Right forelimb (tissue), 1 donor: Measurements from ENCODE around the gene NCOA1.
A peak's percentile ranks its signal among the peaks of the same experiment; 100 is the strongest.
"Not testable (repeated sequence)": the region's sequence is repeated elsewhere in the genome, so short reads cannot be mapped to it uniquely, and the experiment has no call there.

Experiments used
- DNase-seq: peaks from one replicate; pipeline ENCODE4 v3.0.0-alpha.2; 2018

The NCOA1 gene

DNA sequence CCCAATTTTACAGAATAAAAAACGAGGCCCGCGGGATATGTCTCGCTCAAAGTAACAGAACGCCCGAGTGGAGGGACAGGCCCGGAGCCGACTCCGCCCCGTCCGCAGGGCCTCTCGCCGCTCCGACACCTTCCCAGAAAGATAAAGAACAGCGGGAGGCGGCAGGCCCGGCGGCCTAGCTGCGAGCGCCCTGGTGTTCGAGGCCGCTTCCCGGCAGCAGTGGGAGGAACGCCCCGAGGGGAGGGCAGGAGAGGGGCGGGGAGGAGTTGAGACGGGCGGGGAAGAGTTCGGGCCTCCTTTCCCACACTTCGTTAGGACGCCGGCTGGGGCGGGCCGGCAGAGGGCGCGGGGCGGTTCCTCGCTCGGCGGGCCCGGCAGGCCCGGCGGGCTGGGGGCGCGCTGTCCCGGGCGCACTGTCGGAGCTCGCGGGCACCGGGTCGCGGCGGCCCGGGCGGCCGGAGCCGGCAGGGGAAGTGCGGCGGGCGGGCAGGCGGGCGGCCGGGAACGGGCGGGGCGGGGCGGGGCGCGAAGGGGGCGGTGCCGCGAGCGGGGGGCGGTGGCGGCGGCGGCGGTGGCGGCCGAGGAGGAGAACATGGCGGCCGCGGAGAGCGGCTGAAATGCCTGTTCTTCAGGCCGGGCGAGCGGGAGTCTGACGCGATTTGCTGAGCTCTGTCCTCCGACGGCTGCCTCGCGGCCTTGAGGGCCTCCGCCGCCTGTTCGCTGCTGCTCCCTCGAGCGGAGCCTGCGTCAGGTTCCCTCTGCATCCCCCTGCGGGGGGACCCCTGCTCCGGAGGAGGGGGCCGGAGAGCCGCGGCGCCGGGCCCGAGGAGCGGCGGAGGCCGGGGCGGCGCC, at the start of gene NCOA1:
Gene NCOA1, plus strand, starts transcription at position 565 of the 852 bp plus-strand sequence. CDS start 167,424 bp downstream, outside the sequence.
- DNase-seq: peak; percentile 96

DNA sequence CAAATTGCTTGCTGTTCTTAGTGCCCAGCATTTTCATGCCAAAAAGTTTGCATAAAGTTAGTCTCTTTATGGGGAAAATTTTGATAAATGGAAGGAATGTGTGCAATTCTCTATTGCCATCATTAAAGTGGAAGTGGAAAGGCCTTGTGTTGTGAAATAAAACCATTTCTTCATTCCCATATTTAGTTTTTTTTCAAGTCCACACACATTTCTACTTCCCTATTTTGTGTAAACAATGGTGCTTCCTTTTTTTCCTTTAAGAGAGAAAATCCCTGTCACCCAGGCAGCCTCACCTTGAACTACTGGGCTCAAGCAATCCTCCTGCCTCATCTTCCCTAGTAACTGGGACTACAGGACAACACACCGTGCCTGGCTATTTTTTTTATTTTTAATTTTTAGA, 42.3 kb upstream of the NCOA1 start:
- no peak for DNase-seq

DNA sequence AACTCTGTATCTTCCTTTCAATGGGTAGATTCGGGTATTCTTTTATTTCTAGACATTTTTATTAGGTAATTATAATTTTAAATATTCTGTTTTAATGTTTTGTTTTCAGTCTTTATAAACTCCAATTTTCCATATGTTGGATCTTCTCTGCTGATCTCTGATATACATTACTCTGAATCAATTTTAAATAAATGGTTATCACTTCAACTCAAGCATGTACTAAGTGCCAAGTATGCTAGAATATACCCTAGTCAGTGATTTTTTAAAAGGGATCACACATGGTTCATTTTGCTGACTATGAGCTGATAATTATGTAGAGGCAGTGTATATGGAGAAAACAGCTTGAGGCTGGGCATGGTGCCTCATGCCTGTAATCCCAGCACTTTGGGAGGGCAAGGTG, 41.7 kb upstream of the NCOA1 start:
- DNase-seq: no peak

DNA sequence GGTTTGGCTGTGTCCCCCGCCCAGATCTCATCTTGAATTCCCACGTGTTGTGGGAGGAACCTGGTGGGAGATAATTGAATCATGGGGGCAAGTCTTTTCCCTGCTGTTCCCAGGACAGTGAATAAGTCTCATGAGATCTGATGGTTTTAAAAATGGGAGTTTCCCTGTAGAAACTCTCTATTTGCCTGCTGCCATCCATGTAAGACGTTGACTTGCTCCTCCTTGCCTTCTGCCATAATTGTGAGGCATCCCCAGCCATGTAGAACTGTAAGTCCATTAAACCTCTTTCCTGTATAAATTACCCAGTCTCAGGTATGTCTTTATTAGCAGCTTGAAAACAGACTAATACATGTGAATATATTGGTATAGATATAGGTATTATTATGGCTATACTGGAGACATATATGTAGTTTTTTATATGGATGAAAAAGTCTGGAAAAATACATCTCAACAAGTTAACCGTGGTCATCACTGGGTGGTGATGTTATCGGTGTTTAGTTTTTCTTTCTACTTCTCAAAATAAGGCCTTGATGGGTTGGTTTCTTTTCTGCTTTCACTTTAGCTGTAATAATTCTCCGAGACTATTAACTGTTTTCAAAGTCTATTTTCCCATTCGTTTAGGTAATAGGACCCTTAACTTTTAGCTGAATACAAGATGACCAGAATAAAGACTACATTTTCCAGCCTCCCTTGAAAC, 39.1 kb upstream of the NCOA1 start:
- no peak for DNase-seq

DNA sequence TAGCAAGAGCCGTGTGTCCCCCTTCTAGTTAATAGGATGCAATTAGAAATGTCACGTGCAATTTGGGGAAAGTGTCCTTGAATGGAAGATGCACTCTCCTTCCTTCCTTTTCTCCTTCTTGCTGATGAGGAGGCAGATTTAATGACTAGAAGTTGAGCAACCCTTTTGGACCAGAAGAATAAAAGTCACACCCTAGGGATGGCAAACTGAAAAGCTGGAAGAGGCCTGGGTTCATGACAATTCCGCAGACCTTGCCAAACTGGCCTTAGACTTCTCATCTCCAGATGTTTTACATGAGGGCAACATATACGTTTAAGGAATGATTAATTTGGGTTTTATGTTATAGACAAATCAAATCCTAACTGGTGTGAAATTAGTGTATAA, 38.6 kb upstream of the NCOA1 start:
- DNase-seq: no peak

DNA sequence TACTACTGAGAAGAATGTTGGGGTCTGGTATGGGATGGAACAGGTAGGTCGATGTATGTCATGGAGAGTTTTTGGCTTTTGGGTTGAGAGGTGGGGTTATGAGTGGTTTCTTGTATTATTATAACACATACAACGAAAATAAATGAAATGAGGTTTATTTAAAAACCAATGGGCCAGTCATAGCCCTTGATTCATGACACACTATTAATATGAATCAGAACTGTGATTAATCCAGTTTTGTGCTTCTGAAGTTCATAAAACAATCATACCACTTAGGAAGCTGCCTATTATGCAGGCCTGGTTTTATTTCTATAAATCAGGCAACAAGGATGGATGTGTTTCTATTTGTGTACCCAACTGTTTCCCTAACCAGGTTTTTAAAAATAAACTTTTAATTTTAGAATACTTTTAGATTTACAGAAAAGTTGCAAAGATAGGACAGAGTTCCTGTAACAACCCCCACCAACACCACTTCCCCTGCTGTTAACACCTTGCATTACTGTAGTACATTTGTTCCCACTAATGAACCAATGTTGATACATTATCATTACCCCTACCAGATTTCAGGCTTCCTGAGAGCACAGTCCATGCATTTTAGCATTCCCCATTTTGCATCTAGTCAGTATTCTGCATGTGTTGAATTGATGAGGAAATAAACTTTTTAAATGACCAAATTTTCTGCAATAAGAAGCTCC, 37.5 kb upstream of the NCOA1 start:
- no peak for DNase-seq

DNA sequence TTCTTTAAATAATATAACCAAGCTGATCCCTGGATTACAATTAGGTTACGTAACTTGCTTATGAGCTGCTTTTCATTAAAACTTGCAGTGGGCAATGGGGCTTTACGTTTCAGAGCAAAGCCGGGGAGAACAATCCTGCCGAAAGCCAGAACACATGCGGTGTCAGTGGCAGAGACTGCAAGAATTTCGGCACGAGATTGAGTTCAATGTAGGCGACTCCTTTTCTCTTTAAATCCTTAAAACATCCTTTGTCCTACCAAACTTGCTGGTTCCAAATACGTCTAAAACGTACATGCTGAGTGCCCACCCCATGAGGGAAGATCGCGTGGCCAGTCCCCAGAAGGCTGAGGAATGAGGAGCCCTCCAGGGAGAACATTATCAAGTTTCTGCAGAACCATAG, 36.8 kb upstream of the NCOA1 start:
- DNase-seq: peak; percentile 60

DNA sequence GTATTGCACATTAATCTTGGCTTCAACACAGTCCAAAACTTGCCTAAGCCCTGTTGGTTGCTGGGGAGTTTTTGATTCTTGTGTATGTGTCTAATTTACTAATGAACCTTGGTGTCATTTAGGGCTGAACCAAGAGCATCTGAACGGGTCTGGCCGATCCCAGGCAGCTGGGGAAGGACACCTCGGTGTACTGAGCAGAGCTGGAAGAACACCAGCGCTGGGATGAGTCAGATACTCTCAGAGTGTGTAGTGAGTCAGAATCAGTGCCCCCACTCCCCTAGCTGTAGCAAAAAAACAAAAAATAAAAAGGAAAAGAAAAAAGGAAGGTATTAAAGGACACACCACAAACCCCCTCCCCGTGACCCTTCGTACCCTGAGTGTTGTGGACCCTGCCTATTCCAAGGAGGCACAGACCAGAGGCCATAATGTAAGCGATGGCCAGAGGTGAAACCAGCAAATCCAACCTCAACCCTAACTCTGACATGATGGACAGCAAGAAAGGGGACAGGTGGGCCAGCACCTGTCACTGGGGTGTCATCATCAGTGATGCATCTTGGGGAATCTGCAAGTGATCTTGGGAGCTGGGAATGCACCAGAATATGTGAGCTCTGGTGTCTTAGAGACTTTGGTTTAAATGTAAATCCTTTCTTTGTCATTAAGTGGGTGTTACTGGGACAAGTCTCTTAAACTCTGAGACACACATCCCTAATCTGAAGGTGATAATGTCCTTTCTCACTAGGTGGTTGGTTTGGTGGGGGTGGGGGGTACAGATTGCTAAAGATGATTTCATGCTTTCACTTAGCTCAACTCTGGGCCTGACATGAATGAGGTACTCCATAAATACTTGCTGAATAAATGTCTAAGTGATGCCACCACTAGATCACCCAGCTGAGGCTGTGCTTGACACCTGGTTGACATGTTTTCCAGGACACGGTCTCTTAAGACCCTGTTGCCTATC, 34.2 kb upstream of the NCOA1 start:
- no peak for DNase-seq

DNA sequence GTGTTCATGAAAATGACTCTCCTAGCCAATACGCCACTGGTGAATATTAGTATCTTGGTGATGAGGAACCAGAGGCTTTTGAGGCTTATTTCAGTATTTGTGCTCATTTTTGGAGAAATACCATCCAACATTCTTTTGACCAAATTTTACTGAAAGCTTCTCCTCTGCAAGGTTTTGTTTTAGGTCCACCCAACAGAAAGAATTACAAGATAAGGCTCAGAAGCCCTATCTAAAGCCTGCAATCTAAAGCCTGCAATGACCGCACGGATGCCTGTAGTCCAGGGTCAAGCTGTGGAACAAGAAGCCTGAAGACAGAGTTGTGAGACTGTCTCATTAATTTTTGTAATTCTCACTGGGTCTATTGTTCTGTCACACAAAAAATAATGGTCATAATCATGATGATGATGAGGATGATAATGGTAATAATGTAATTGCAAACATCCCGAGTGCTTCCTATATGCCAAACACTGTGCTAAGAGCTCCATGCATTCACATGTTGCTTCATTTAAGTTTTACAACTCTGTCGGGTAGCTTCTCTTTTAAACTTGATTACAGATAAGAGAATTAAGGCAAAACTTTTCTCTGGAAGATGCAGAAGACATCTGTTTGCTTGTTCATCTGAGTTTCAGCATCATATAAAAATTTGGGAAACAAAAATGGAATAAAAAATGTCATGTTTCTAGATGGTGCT, 33.2 kb upstream of the NCOA1 start:
- DNase-seq: no peak

DNA sequence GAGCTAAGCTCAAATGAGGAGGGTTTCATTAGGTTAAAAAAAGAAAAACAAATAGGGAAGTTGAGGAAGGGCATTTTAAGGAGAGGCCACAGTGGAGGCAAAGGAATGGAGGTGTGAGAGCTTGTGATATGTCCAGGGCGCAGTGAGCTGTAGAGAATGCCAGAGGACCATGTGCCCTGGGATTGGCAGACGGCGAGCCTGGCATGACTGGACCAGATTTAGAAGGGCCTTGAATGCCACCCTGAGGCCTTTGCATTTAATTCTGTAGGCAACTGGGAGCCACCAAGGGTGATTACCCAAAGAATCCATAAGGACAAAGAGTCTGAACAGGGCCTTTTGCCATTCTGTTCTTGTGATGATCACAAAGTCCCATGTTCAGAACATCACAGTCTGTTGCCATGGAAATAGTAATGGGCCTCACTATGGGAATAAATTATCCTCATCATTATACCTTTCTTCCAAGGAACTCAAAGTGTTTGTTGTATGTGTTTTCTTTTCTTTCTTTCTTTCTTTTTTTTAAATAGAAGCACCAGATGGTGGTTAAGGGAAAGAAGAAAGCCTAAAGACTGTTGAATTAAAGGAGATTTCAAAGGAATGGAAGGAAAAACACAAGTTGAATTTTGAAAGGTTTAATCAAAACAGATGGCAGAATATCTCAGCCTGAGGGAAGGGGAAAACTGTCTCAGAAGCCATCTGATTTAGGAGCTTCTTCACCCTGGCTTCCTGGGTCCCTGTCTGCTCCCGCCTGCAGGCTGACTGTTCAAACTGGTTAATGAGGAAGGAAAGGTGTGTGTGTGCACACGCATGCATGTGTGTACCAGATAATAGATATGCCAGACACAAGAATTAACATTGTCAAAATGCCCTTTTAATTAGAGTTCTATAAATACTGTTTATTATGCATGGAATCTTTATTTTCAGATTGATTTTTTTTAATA, 31.6 kb upstream of the NCOA1 start:
- DNase-seq: no peak

DNA sequence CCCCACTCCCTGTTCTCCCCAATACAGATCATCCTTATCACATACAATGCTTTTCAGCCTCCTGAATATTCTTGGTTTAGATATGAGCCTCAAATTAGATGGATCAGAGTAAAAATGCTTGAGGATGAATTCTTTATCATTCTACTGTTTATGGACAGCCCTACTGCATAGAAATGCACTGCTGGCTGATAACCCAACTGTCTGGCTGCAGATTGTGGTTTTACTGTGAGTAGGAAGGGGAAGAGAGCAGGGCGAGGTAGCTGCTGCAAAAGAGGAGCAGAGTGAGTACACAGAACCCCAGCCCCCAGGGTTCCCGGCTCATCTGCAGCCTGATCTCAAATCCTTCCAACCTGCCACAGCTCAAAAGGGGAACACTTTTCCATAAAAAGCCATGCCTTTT, 29.4 kb upstream of the NCOA1 start:
- DNase-seq: no peak

DNA sequence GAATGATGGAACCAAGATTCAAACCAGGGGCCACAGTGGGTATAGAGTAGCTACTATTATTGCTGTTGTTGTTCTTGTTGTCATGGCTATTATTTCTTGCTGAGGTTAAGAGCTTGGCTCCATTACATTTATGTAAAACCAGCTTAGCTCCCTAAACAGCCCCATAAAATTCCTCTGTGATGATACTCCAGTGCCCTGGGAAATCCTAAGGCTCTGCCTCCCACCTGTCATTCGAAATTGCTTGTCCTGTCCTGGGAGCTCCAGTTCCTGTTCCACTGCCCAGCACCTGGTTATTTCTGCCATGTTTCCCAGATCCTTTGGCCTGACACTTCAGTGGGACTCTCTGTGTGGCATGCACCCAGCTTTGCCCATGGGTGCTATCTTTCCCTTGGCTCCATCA, 27.8 kb upstream of the NCOA1 start:
- DNase-seq: no peak

DNA sequence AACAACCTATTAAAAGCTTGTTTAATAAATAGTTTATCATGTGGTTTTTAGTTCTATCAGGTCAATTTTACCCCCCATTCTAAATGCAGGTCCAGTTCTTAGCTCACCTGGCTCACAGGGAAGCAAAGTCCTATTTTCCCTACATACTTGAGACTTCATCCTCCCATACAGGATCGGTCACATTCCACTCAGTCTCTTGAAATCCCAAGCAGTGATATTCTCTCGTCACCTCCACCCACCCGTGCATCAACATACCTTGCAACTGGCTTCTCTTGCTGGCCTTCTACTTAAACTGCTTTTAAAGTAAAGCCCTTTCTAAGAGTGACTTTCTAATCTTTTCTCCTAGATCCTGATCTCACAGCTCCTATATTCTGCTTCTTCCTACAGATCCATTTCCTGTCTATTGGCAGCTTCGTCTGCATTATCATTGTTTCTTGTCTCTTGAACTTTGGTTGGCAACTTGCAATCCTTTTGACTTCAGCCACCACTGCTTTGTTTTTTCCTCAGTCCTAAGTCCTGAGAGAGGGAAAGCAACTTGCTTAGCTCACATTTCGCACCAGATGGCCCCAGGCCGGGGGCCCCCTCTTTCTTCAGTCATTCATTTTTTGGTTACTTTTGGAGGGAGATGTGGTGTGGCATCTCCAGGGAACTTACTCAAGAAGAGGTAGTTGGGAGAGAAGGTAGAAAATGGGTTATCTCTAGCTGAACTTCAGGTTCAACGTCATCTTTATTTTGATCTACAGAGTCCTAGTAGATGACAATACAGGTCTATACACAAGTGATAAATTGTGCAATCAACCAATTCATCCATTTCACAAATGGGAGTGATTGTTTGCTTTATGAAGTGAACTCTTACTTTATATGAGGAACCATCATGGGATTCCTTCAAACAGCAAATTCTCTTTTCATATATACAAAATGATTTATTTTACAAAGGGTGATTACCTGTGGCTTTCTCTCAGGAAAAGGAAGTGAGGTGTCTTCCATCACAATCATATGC, 23.9 kb upstream of the NCOA1 start:
- no peak for DNase-seq

DNA sequence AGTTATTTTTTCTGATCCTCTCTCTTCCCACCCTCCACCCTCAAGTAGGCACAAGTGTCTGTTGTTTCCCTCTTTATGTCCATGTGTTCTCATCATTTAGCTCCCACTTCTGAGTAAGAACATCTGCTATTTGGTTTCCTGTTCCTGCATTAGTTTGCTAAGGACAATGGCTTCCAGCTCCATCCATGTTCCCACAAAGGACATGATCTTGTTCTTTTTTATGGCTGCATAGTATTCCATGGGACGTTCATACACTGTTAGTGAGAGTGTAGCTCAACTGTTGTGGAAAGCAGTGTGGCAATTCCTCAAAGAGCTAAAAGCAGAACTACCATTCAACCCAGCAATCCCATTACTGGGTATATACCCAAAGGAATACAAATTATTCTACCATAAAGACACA, 22.6 kb upstream of the NCOA1 start:
- DNase-seq: not testable (repeated sequence)

DNA sequence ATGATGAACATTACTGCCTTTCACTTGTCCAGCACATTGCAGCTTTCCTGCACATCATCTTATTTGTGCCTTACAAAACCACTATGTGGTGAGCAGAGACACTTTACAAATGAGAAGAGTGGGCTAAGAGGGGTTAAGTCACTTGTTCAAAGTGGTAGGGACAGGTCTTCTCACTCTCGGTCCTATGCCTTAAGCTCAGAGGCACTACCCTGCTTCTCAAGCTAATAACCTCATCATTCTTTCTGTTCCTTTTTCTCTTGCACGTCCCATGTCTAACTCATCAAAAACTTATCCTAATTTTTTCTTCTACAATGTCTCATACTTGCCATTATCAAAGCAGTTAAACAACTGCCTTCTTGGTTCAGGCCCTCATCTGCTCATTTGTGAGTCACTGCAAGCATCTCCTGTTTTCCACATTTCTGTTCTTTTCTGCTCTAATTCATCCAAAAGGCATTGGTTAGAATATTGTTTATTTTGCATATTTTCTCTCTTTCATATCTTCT, 21.9 kb upstream of the NCOA1 start:
- no peak for DNase-seq

DNA sequence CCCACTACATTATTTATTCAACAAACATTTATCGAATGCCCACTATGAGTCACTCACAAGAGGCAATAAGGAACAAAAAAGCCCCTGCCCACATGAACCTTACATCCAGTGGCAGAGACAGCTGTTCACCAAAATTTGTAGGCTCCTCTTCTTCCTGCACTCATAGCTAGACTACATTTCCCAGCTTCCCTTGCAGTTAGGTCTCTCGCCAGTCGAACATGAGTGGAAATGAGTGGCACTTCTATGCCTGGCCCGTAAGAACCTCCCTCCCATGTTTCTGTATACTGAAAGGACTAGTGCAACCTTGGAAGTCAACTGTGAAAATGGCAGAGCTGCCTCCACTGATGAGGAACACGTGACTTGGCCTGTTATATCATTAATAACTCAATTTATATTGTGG, 19.4 kb upstream of the NCOA1 start:
- no peak for DNase-seq

DNA sequence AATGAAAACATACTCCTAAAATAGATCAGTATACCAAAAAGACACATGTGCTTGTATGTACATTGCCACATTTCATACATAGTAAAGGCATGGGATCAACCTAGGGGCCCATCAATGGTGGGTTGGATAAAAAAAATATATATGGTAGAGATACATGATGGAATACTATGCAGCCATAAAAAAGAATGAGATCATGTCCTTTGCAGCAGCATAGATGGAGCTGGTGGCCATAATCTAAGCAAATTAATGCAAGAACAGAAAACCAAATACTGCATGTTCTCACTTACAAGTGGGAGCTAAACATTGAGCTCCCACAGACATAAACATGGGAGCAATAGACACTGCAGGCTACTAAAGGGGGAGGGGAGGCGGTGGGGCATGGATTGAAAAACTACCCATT, 18.6 kb upstream of the NCOA1 start:
- no peak for DNase-seq

DNA sequence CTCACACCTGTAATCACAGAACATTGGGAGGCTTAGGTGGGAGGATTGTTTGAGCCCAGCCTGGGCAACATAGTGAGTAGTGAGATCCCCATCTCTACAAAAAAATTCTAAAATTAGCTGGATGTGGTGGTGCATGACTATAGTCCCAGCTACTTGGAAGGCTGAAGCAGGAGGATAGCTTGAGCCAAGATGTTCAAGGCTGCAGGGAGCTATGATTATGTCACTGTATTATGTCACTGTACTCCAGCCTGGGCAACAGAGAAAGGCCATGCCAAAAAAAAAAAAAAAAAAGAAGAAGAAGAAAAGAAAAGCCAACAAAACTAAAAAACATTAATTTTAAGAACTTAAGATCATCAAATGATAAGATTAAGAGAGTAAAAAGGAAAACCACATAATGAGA, 17.4 kb upstream of the NCOA1 start:
- no peak for DNase-seq

DNA sequence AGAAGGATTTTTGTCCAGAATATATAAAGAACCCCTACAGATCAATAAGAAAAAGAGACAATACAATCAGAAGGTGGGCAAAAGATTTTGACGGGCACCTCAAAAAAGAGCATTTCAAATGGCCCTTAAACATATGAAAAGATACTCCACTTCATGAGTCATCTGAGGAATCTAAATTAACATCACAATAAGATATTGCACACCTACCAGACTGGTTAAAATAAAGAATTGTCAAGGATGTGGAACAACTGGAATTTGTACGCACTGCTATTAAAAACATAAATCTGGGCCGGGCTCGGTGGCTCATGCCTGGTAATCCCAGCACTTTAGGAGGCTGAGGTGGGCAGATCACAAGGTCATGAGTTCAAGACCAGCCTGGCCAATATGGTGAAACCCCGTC, 17.0 kb upstream of the NCOA1 start:
- no peak for DNase-seq
